Measurements from ENCODE around the gene HYAL2.
"Not testable (repeated sequence)": the region's sequence is repeated elsewhere in the genome, so short reads cannot be mapped to it uniquely, and the experiment has no call there.

HYAL2 gene

DNA sequence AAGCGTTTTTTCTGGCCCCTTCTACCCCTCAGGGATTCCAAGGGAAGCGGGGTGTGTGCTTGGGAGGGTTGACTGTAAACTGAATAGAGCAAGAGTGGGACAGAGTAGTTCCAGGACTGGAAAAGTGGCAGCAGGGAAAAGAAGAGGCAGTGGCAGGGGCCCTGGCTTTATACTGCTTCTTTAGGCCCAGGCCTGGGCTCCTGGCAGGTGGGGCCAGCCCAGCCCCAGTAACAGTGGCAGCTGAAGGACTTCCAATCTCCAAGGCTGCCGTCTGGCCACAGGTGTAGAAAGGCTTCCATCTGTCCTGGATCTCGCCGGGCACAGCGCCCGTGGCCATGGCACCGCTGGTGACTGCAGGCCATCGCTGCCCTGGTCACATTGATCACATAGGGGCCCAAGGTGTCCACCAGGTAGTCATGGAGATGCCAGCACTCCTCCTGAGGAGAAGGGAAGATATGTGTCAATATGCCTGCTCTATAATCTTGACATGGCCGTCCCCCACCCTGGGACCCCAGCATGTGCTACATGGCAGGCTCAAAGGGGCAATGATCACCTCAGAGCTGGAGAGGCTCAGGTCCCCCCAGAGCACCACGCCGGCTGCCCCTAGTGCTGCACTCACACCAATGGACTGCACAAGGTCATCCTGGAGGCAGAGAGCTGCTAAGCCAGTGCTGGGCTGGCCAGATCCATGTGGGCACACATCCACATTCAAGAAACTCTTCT, 29.3 kb downstream of the HYAL2 start:
- peaks cover 28% of the 10 kb centered on the region for H3K36me3 ChIP-seq (replicated peaks)
- no peak overlapping the region; the same call in 1 of the 2 replicates for H3K4me3 ChIP-seq
- peaks cover 8% of the 10 kb centered on the region for H3K4me1 ChIP-seq
- no peak for DNase-seq (ENCODE audit: low spot score in 2 of 2)
- no peaks in the 10 kb centered on the region for H3K9me3 ChIP-seq
- no peaks in the 10 kb centered on the region for H3K27me3 ChIP-seq (ENCODE audit: low read depth)
- in situ Hi-C loops (cut with MboI; ENCODE audit: low sequenced_read_pairs) = loop anchor here (5.0 kb wide), 1 partner anchor 34 kb away; the partner anchor contains the start of gene TUSC2

DNA sequence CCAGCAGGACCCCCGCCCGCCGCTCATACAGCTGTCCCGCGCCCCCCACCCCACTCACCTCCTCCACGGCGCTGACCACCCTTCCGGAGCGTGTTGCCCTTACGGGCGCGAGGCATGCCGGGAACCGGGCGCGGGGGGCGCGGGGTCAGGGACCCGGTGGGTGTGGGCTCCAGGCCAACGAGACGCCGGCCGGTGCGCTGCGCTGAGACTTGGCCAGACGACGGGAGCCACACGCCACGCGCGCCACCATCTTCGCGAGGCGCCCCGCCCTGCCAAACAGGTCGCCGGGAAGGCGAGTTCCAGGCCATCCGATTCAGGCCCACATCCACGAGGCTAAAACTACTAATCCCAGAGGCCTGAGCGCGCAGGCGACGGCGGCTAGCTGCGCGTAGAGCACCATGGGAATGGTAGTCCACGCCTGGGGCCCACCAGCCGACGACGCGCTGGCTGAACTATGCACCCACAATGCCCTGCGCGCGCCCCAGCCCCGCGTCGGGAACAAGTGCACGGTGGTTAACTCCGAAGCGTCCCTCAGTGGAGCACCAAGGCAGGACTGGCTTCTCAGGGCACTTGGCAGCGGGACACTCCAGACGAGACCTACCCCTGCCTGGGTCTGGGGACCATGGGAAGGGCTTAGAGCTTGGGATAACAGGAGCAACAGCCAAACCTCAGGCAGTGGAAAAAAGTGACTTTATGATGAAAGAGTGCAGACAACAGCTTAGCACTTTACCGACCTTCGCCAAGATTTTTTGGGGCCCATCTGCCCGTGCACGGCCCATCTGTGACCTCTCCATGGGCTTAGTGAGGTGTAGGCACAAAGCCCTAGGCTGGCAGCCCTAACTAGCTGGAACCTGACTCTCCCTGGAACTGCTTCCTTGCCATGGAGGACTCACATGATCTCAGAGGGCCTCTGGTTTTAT, 30.1 kb downstream of the HYAL2 start, which contains the start of gene IFRD2:
TSS of gene IFRD2 (minus strand) at position 271 of the 920 bp plus-strand sequence. CDS start at position 116, 155 bp downstream.
- Histone ChIP-seq H3K4me1 (peaks cover 4% of the 10 kb centered on the region), H3K4me3 (peak within 1 kb of the TSS; percentile 85), H3K36me3 (replicated peaks) (peaks cover 36% of the 10 kb centered on the region), H3K9me3 (no peaks in the 10 kb centered on the region), H3K27me3 (ENCODE audit: low read depth) (no peaks in the 10 kb centered on the region)
- DNase-seq (ENCODE audit: low spot score in 2 of 2) = peak; percentile 97 to 98
- in situ Hi-C loops (cut with MboI; ENCODE audit: low sequenced_read_pairs) = loop anchor here (5.0 kb wide), 1 partner anchor 35 kb away; the partner anchor contains the start of gene TUSC2

DNA sequence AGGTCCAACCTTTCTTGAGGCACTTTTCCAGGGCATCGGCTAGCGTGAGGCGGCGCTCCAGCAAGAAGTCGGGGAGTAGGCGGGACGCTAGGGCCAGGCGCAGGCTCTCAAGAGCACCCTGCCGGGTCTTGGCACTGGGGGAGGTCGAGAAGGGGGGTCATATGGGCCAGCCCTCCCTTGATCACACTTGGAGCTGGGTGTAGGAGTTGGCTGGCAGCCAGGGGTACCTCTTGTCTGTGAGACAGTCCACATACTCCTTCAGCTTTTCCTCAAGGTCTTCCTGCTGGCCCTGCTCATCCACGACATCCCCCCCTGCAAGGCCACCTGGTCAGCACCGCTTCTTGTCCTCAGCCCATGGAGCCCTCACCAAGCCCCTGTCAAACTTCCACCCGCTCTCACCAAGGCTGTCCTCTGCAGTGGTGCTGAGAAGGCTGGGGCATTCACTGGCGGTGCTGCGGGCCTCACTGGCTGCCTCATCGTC, 32.3 kb downstream of the HYAL2 start:
- in situ Hi-C loops (cut with MboI; ENCODE audit: low sequenced_read_pairs) = loop anchor here (5.0 kb wide), 1 partner anchor 37 kb away; the partner anchor contains the start of gene TUSC2
- H3K4me1 ChIP-seq = peaks cover 4% of the 10 kb centered on the region
- DNase-seq (ENCODE audit: low spot score in 2 of 2) = no peak
- H3K36me3 ChIP-seq (replicated peaks) = peaks cover 52% of the 10 kb centered on the region
- H3K4me3 ChIP-seq = no peak overlapping the region
- H3K9me3 ChIP-seq = no peaks in the 10 kb centered on the region
- H3K27me3 ChIP-seq (ENCODE audit: low read depth) = no peaks in the 10 kb centered on the region

DNA sequence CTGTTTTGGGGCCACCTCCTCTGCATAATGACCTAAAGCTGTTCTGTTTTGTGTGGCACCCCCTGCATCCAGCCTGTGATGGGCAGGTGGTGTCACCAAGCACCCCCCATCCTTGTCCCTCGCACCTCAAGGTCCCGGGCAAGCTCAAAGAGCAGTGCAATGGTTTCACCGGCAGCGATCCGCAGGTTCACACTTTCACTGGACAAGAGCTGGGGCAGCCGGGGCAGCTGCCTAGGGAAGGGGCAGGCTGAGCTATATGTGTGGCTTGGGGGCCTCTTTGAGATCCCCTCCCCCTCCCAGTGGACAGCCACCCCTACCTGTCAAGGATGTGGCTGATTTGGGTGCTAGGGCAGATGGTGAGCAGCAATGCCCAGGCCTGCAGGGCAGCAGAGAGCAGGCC, 33.4 kb downstream of the HYAL2 start:
- peaks cover 52% of the 10 kb centered on the region for H3K36me3 ChIP-seq (replicated peaks)
- in situ Hi-C loops (cut with MboI; ENCODE audit: low sequenced_read_pairs) = no loop called here
- no peak for DNase-seq (ENCODE audit: low spot score in 2 of 2)

DNA sequence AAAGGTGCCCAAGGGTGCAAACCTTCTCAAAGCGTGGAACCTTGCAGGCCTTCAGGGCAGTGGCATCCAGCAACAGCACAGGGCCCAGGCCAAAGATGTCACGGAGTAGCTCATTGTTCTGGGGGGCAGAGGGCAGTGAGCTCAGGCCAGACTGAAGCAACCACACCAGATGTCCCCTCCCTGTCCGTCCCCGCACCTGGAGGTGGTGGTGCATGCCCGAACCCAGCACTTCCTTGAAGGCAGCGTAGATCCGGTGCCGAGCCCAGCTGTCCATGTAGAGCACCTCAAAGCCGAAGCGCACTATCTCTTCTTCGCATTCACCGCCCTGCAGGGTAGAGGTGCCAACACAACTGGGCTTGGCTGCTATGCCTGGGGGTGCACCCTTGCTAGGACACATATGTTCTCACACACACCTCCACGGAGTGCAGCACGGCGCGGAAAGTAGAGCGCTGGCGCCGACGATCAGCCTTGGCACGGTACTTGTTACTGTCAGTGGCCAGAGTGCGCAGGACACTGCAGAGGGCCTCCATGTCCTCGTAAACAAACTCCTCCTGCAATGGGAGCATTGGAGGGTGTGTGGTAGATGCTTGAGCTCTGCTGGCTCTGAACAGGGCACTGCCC, 34.0 kb downstream of the HYAL2 start:
- H3K36me3 ChIP-seq (replicated peaks) = peaks cover 52% of the 10 kb centered on the region
- in situ Hi-C loops (cut with MboI; ENCODE audit: low sequenced_read_pairs) = no loop called here
- no peaks in the 10 kb centered on the region for H3K9me3 ChIP-seq
- H3K4me3 ChIP-seq = no peak overlapping the region
- H3K27me3 ChIP-seq (ENCODE audit: low read depth) = no peaks in the 10 kb centered on the region
- peaks cover 4% of the 10 kb centered on the region for H3K4me1 ChIP-seq
- no peak for DNase-seq (ENCODE audit: low spot score in 2 of 2)

More for the DNA sequence above, 33.4 kb downstream of the HYAL2 start:
- H3K4me1 ChIP-seq = peaks cover 4% of the 10 kb centered on the region
- H3K9me3 ChIP-seq = no peaks in the 10 kb centered on the region
- no peak overlapping the region for H3K4me3 ChIP-seq
- H3K27me3 ChIP-seq (ENCODE audit: low read depth) = no peaks in the 10 kb centered on the region

DNA sequence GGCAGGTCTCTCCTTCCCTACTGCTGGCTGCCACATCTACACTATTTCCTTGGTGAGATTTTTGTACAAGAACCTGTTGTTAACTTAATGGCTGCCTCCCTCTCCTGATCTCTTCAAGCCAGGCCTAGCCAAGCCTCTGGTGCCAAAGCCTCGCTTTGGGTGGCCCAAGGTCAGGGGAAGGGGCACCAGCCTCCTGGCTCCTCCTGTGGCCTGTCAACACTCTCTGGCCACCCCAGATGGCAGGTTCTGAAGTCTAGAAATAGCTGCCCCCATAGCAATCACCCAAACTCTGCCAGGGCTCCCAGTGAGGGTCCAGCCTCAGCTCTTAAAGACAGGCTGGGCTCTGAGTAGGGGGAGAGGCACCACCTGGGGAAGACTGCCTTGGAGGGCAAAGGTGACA, 35.3 kb downstream of the HYAL2 start:
- H3K4me1 ChIP-seq = no peaks in the 10 kb centered on the region
- in situ Hi-C loops (cut with MboI; ENCODE audit: low sequenced_read_pairs) = no loop called here
- H3K4me3 ChIP-seq = no peak overlapping the region
- no peaks in the 10 kb centered on the region for H3K27me3 ChIP-seq (ENCODE audit: low read depth)
- no peak for DNase-seq (ENCODE audit: low spot score in 2 of 2)
- no peaks in the 10 kb centered on the region for H3K9me3 ChIP-seq
- H3K36me3 ChIP-seq (replicated peaks) = peaks cover 52% of the 10 kb centered on the region

DNA sequence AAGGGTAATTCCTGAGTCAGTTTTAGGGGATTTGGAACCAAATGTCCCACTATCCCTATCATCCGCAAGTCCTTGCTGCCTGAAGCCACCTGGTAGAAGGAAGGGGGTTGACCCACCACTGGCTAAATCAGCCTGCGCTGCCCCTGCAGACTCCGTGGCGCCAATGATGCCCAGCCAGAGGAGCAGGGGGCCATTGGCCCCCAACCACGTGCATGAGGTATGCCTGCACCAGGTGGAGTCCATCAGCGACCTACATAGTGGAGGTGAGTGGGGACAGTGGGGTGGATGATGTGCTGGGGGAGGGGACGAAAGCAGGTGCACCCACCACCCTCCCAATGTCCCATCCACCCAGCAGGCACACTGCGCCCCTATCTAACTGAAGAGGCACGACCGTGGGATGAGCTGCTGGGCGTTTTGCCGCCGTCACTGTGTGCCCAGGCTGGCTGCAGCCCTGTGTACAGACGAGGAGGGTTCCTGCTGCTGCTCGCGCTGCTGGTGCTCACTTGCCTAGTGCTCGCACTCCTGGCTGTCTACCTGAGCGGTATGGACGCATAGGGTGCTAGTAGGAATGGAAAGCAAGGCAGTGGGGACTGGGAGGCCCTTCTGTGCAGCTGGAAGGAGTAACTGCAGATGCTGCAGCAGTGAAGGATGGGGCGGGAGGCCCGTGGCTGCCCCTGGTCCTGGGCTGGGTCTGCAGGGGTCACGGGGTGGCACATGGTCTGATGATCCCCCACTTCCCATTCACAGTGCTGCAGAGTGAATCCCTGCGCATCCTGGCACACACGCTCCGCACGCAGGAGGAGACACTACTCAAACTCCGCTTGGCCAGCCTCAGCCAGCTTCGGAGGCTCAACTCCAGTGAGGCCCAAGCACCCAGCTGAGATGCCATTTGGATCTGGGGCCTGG, 36.0 kb downstream of the HYAL2 start:
- in situ Hi-C loops (cut with MboI; ENCODE audit: low sequenced_read_pairs) = no loop called here
- Histone ChIP-seq H3K27me3 (ENCODE audit: low read depth) (no peaks in the 10 kb centered on the region), H3K4me3 (no peak overlapping the region), H3K4me1 (no peaks in the 10 kb centered on the region), H3K9me3 (no peaks in the 10 kb centered on the region), H3K36me3 (replicated peaks) (peaks cover 48% of the 10 kb centered on the region)
- no peak for DNase-seq (ENCODE audit: low spot score in 2 of 2)

DNA sequence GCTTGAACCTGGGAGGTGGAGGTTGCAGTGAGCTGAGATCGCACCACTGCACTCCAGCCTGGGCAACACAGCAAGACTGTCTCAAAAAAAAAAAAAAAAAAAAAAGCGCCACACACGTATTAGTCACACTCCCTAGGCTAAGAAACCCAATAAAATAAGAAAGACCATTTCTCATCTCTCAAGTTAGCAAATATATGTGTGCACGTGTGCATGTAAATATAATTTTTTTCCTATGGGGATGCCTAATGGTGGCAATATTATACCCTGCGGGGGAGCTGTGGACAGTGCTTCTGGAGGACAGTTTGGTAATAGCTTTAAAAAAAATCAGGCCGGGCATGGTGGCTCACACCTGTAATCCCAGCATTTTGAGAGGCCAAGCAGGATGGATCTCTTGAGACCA, 38.4 kb downstream of the HYAL2 start:
- in situ Hi-C loops (cut with MboI; ENCODE audit: low sequenced_read_pairs); H3K4me3 ChIP-seq; DNase-seq (ENCODE audit: low spot score in 2 of 2); H3K9me3 ChIP-seq; H3K27me3 ChIP-seq (ENCODE audit: low read depth); H3K4me1 ChIP-seq: not testable (repeated sequence)
- H3K36me3 ChIP-seq (replicated peaks) = peaks cover 33% of the 10 kb centered on the region

DNA sequence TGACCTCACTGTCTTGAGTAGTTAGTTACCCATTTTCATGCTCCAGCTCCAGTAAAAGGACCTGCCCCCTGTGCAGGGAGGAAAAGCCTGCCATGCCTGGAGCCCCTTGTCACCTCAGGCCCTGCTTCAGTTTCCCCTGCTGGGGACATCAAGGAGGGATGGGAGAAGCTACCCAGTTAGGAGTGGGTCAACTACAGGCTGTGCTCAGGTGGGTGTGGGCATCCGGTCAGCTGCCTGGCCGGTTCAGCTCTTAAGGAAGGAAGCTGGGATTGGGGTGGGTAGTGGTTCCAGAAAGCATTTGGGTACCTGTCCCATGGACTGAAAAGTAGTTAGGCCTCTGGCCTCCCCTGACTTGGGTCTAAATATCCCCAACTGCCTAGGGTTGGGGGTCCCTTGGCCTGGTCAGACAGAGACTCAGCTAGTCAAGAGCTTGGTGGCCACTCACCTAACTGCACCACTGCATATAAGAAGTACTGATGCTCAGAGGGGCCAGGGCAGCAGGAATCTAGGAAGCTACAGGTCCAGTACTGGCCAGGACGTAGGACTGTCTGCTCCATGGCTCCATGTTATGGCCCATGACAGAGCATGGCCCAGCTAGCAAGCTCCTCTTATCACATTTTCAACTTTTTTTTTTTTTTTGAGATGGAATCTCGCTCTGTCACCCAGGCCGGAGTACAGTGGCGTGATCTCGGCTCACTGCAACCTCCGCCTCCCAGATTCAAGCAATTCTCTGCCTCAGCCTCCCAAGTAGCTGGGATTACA, 43.1 kb downstream of the HYAL2 start:
- in situ Hi-C loops (cut with MboI; ENCODE audit: low sequenced_read_pairs) = no loop called here
- Histone ChIP-seq H3K9me3 (no peaks in the 10 kb centered on the region), H3K4me3 (no peak overlapping the region), H3K4me1 (no peaks in the 10 kb centered on the region), H3K36me3 (replicated peaks) (no peaks in the 10 kb centered on the region), H3K27me3 (ENCODE audit: low read depth) (no peaks in the 10 kb centered on the region)
- DNase-seq (ENCODE audit: low spot score in 2 of 2) = no peak

DNA sequence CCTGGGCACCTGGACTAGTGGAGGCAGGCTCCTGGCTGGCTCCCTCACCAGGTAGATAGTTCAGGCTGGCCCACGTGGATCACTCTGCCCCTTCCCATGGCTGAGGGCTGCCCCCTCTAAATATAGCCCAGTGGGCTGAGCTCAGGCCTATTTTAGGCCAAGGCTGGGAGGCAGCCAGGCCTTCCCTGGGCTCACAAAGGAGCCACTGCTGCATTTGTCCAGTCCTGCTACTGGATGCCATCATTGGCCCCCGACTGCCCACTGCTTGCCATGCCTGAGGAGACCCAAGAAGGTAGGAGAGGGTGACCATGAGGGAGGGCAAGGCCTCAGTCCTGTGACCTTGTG, 43.7 kb downstream of the HYAL2 start, which contains the start of gene LSMEM2:
TSS of gene LSMEM2 (plus strand) at position 208 of the 345 bp plus-strand sequence. CDS start at position 235, 27 bp downstream.
- Histone ChIP-seq H3K9me3 (no peaks in the 10 kb centered on the region), H3K4me1 (no peaks in the 10 kb centered on the region; the same call in 1 of the 2 replicates), H3K27me3 (ENCODE audit: low read depth) (no peaks in the 10 kb centered on the region), H3K4me3 (no peak within 1 kb of the TSS), H3K36me3 (replicated peaks) (no peaks in the 10 kb centered on the region)
- in situ Hi-C loops (cut with MboI; ENCODE audit: low sequenced_read_pairs) = no loop called here
- no peak for DNase-seq (ENCODE audit: low spot score in 2 of 2)

DNA sequence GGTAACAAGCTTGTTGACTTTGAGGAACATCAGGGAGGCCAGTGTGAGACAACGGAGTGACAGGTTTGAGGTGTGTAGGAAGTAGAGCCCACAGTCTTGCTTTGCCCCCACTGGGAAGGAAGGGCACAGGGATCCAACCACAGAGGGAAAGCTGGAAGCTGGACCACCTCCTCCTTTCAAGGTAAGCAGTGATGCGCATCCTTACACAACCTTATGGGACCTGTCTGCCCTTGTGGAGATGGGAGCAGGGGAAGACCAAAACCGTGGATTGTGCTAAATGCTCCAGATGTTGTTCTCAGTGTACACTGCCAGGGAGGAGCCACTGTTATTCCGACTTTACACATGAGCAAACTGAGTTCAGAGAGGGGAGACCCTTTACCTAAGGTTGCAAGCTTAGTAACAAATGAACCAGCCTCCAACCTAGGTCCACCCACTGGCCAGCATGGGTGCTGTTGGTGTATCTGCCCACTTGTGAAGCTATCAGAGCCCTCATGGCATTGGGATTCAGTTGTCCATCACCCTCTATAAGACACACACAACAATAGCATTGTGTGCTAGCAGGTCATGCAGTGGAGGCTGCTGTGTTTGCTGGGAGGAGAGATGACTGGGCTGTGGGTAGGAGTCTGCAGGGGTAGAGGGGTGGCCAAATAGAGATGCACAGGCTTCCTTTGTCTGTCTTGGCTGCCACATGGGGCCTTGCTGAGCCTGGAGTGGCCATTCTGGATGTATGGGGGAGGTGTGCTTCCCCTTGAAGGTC, 44.2 kb downstream of the HYAL2 start:
- no peak for DNase-seq (ENCODE audit: low spot score in 2 of 2)
- no peaks in the 10 kb centered on the region for H3K36me3 ChIP-seq (replicated peaks)
- H3K9me3 ChIP-seq = no peaks in the 10 kb centered on the region
- in situ Hi-C loops (cut with MboI; ENCODE audit: low sequenced_read_pairs) = no loop called here
- no peak overlapping the region for H3K4me3 ChIP-seq
- H3K27me3 ChIP-seq (ENCODE audit: low read depth) = no peaks in the 10 kb centered on the region
- no peaks in the 10 kb centered on the region; the same call in 1 of the 2 replicates for H3K4me1 ChIP-seq

DNA sequence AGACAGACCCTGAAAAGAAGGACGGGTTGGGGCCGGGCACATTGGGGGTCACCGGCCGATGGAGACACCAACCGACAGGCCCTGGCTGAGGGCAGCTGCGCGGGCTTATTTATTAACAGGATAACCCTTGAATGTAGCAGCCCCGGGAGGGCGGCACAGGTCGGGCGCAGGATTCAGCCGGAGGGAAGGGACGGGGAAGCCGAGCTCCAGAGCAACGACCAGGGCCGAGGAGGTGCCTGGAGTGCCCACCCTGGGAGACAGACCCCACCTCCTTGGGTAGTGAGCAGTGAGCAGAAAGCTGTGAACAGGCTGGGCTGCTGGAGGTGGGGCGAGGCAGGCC, 45.8 kb downstream of the HYAL2 start:
- H3K4me3 ChIP-seq = no peak overlapping the region
- H3K27me3 ChIP-seq (ENCODE audit: low read depth) = no peaks in the 10 kb centered on the region
- H3K4me1 ChIP-seq = no peaks in the 10 kb centered on the region; the same call in 1 of the 2 replicates
- no peaks in the 10 kb centered on the region for H3K36me3 ChIP-seq (replicated peaks)
- H3K9me3 ChIP-seq = no peaks in the 10 kb centered on the region
- DNase-seq (ENCODE audit: low spot score in 2 of 2) = no peak
- in situ Hi-C loops (cut with MboI; ENCODE audit: low sequenced_read_pairs) = no loop called here

Measured in HAP-1 (cell line).